H9 (cell line): ENCODE data around the gene GPRC5A. TPM values are rescaled to one million over a fixed set of nuclear protein-coding genes. Genes with fewer than 3 reads are reported as not detected.

Experiments
- DNase-seq: peaks from one replicate; pipeline ENCODE4 v3.0.0-alpha.2; 2017
- H2AFZ ChIP-seq: one replicate; pipeline ENCODE4 v1.6.1; 2013; ENCODE audit warnings: mild to moderate bottlenecking, low read length, control low read depth, moderate library complexity
- H2AK5ac ChIP-seq: 2 replicates; pipeline ENCODE4 v1.6.1; 2013; ENCODE audit warnings: low read length, control low read depth, mixed read lengths; ENCODE audit not compliant: insufficient read length
- H2BK120ac ChIP-seq: one replicate; pipeline ENCODE4 v1.6.1; 2013; ENCODE audit warnings: low read depth, mild to moderate bottlenecking, low read length, control low read depth, inconsistent platforms; ENCODE audit not compliant: poor library complexity, severe bottlenecking
- H2BK12ac ChIP-seq: 2 replicates; pipeline ENCODE4 v1.6.1; 2013; ENCODE audit warnings: low read length, control low read depth, mixed read lengths, low read depth; ENCODE audit not compliant: insufficient read length
- H2BK15ac ChIP-seq: 2 replicates; pipeline ENCODE4 v1.6.1; 2013; ENCODE audit warnings: low read depth, low read length, control low read depth
- H2BK20ac ChIP-seq: one replicate; pipeline ENCODE4 v1.6.1; 2013; ENCODE audit warnings: low read depth, mild to moderate bottlenecking, low read length, control low read depth, inconsistent platforms; ENCODE audit not compliant: poor library complexity, severe bottlenecking
- H2BK5ac ChIP-seq: 2 replicates; pipeline ENCODE4 v1.6.1; 2013; ENCODE audit warnings: low read length, control low read depth, mixed read lengths; ENCODE audit not compliant: insufficient read length
- H3K14ac ChIP-seq: 2 replicates; pipeline ENCODE4 v1.6.1; 2013; ENCODE audit warnings: low read length, control low read depth; ENCODE audit not compliant: insufficient read depth
- H3K18ac ChIP-seq: 2 replicates; pipeline ENCODE4 v1.6.1; 2013; ENCODE audit warnings: low read depth, mild to moderate bottlenecking, mixed read lengths, low read length, control low read depth; ENCODE audit not compliant: insufficient read length
- H3K23ac ChIP-seq: 2 replicates; pipeline ENCODE4 v1.6.1; 2013; ENCODE audit warnings: low read length, control low read depth, mixed read lengths, low read depth; ENCODE audit not compliant: insufficient read length
- H3K23me2 ChIP-seq: 2 replicates; pipeline ENCODE4 v1.6.1; 2013; ENCODE audit warnings: low read depth, mild to moderate bottlenecking, mixed read lengths, low read length, control low read depth; ENCODE audit not compliant: insufficient read length, poor library complexity, severe bottlenecking
- H3K27ac ChIP-seq: 2 replicates; pipeline ENCODE4 v1.5.1; 2013; ENCODE audit warnings: low read length, control low read depth, mixed read lengths, low read depth; ENCODE audit not compliant: insufficient read length
- H3K27me3 ChIP-seq: 2 replicates; pipeline ENCODE4 v1.6.1; 2013; ENCODE audit warnings: low read length, control low read depth, inconsistent platforms; ENCODE audit not compliant: insufficient read depth
- H3K4ac ChIP-seq: 2 replicates; pipeline ENCODE4 v1.6.1; 2013; ENCODE audit warnings: low read depth, mild to moderate bottlenecking, control low read depth, inconsistent platforms, low read length, moderate library complexity
- H3K4me1 ChIP-seq: 2 replicates; pipeline ENCODE4 v1.6.1; 2013; ENCODE audit warnings: low read length, control low read depth, inconsistent platforms; ENCODE audit not compliant: insufficient read depth
- H3K4me2 ChIP-seq: 2 replicates; pipeline ENCODE4 v1.6.1; 2013; ENCODE audit warnings: low read length, control low read depth, mixed read lengths; ENCODE audit not compliant: insufficient read length, insufficient read depth
- H3K56ac ChIP-seq: 2 replicates; pipeline ENCODE4 v1.6.1; 2013; ENCODE audit warnings: low read depth, mild to moderate bottlenecking, mixed read lengths, low read length, control low read depth; ENCODE audit not compliant: insufficient read length
- H3K79me1 ChIP-seq: 2 replicates; pipeline ENCODE4 v1.6.1; 2013; ENCODE audit warnings: low read depth, mild to moderate bottlenecking, moderate library complexity, low read length, control low read depth, inconsistent platforms; ENCODE audit not compliant: insufficient read depth, poor library complexity, severe bottlenecking
- H3K79me2 ChIP-seq: 2 replicates; pipeline ENCODE4 v1.6.1; 2013; ENCODE audit warnings: low read length, control low read depth, inconsistent platforms; ENCODE audit not compliant: insufficient read depth
- H3K9ac ChIP-seq: 2 replicates; pipeline ENCODE4 v1.6.1; 2013; ENCODE audit warnings: low read length, control low read depth, mixed read lengths; ENCODE audit not compliant: insufficient read length; ENCODE audit errors: extremely low read depth
- H3K9me3 ChIP-seq: one replicate; pipeline ENCODE4 v1.6.1; 2013; ENCODE audit warnings: low read depth, low read length, inconsistent platforms; ENCODE audit not compliant: control insufficient read depth
- H3T11ph ChIP-seq: one replicate; pipeline ENCODE4 v1.6.1; 2013; ENCODE audit warnings: mild to moderate bottlenecking, low read length, control low read depth, inconsistent platforms
- H4K20me1 ChIP-seq: one replicate; pipeline ENCODE4 v1.6.1; 2013; ENCODE audit not compliant: control insufficient read depth, insufficient read length, insufficient read depth
- H4K5ac ChIP-seq: 2 replicates; pipeline ENCODE4 v1.6.1; 2013; ENCODE audit warnings: low read depth, mild to moderate bottlenecking, mixed read lengths, low read length, control low read depth; ENCODE audit not compliant: insufficient read length
- H4K8ac ChIP-seq: replicated peaks from 2 replicates; pipeline ENCODE4 v1.6.1; 2013; ENCODE audit warnings: low read length, control low read depth, mixed read lengths, low read depth; ENCODE audit not compliant: insufficient read length
- H4K91ac ChIP-seq: 2 replicates; pipeline ENCODE4 v1.6.1; 2013; ENCODE audit warnings: low read depth, mild to moderate bottlenecking, moderate library complexity, mixed read lengths, low read length, control low read depth; ENCODE audit not compliant: insufficient read length
- H3K27ac Mint-ChIP-seq, 3 experiments: 2 replicates in 2 of 3; 3 replicates in 1 of 3; pipeline ENCODE4 v1.8.0; 2020 to 2021; ENCODE audit warnings: mixed read lengths in 3 of 3, mild to moderate bottlenecking in 1 of 3, moderate library complexity in 1 of 3
- H3K27me3 Mint-ChIP-seq: 2 replicates; pipeline ENCODE4 v1.8.0; 2021; ENCODE audit warnings: low read depth, mild to moderate bottlenecking, moderate library complexity, mixed read lengths
- H3K36me3 Mint-ChIP-seq, 3 experiments: 2 replicates in 2 of 3; 3 replicates in 1 of 3; pipeline ENCODE4 v1.8.0; 2020 to 2021; ENCODE audit warnings: low read depth in 3 of 3, mixed read lengths in 3 of 3; ENCODE audit not compliant: insufficient read depth in 1 of 3
- H3K4me1 Mint-ChIP-seq, 2 experiments: 2 replicates each; pipeline ENCODE4 v1.8.0; 2020; ENCODE audit warnings: mixed read lengths in 2 of 2
- H3K4me3 Mint-ChIP-seq, 2 experiments: 2 replicates in 1 of 2; 3 replicates in 1 of 2; pipeline ENCODE4 v1.8.0; 2020 to 2021; ENCODE audit warnings: mild to moderate bottlenecking in 2 of 2, mixed read lengths in 2 of 2, moderate library complexity in 1 of 2
- H3K9me3 Mint-ChIP-seq, 2 experiments: 2 replicates in 1 of 2; 3 replicates in 1 of 2; pipeline ENCODE4 v1.8.0; 2020; ENCODE audit warnings: mild to moderate bottlenecking in 2 of 2, mixed read lengths in 2 of 2, moderate library complexity in 1 of 2
- WGBS: extraction: QIAGEN DNeasy Blood & Tissue Kit; methylation state at CpG from one replicate; pipeline ENCODE4 v1.1.7; 2013; ENCODE audit warnings: missing lambda C conversion rate, low lambda C conversion rate, mixed read lengths; ENCODE audit not compliant: insufficient read length; ENCODE audit errors: extremely low coverage; 5-methylcytosine and 5-hydroxymethylcytosine counted together
- total RNA-seq: library from RNA; stranded (reverse); gene quantifications from 2 replicates; pipeline ENCODE4 v1.2.1, GENCODE V29; 2021
- TF ChIP-seq, protein P1 (sequence below): fragments of 200-600 bp; sonication (generic); conservative IDR thresholded peaks from 3 replicates; pipeline ENCODE4 v1.8.0; 2021; ENCODE audit warnings: antibody characterized with exemption, mild to moderate bottlenecking

Gene GPRC5A
- total RNA-seq, 1 experiment from 2014 or later: 0.09 TPM

GRCh38 chr12:12908252-12908651 lies 16.9 kb downstream of the GPRC5A start:
- no peak overlapping the region for H3K4me3 Mint-ChIP-seq
- Histone ChIP-seq H3K9me3 (no peaks in the 10 kb centered on the region), H2BK120ac (no peak overlapping the region), H3K4me2 (no peak overlapping the region), H2AFZ (no peak overlapping the region), H3K4ac (no peak overlapping the region), H3T11ph (no peak overlapping the region), H2BK5ac (no peak overlapping the region), H4K8ac (no peak overlapping the region), H3K4me1 (no peaks in the 10 kb centered on the region), H2AK5ac (no peak overlapping the region), H3K23me2 (no peaks in the 10 kb centered on the region), H3K18ac (no peak overlapping the region), H3K56ac (no peak overlapping the region), H2BK12ac (no peak overlapping the region), H3K27me3 (no peaks in the 10 kb centered on the region; the same call in 1 of the 2 replicates), H2BK20ac (no peak overlapping the region), H3K23ac (no peak overlapping the region), H3K79me2 (no peaks in the 10 kb centered on the region), H3K27ac (no peak overlapping the region), H3K9ac (no peak overlapping the region), H2BK15ac (no peak overlapping the region), H4K91ac (no peak overlapping the region), H3K14ac (no peak overlapping the region), H4K5ac (no peak overlapping the region), H4K20me1 (no peaks in the 10 kb centered on the region), H3K79me1 (no peaks in the 10 kb centered on the region)
- peaks cover 0 to 1% of the 10 kb centered on the region in 2 experiments; a peak in 1 of 4 replicates for H3K4me1 Mint-ChIP-seq
- TF ChIP-seq, protein P1, sequence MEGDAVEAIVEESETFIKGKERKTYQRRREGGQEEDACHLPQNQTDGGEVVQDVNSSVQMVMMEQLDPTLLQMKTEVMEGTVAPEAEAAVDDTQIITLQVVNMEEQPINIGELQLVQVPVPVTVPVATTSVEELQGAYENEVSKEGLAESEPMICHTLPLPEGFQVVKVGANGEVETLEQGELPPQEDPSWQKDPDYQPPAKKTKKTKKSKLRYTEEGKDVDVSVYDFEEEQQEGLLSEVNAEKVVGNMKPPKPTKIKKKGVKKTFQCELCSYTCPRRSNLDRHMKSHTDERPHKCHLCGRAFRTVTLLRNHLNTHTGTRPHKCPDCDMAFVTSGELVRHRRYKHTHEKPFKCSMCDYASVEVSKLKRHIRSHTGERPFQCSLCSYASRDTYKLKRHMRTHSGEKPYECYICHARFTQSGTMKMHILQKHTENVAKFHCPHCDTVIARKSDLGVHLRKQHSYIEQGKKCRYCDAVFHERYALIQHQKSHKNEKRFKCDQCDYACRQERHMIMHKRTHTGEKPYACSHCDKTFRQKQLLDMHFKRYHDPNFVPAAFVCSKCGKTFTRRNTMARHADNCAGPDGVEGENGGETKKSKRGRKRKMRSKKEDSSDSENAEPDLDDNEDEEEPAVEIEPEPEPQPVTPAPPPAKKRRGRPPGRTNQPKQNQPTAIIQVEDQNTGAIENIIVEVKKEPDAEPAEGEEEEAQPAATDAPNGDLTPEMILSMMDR: no peak
- no peaks in the 10 kb centered on the region; the same call in none of the 2 replicates for H3K27me3 Mint-ChIP-seq
- H3K9me3 Mint-ChIP-seq: no peaks in the 10 kb centered on the region
- no peak for DNase-seq
- peak overlapping the region in 1 of 3 experiments; percentile 72; a peak in 1 of 7 replicates for H3K27ac Mint-ChIP-seq
- no CpG with 5 or more reads among the region's 14 CpGs for WGBS
- no peaks in the 10 kb centered on the region for H3K36me3 Mint-ChIP-seq
